ENCODE data around the gene CKAP5.

DNA sequence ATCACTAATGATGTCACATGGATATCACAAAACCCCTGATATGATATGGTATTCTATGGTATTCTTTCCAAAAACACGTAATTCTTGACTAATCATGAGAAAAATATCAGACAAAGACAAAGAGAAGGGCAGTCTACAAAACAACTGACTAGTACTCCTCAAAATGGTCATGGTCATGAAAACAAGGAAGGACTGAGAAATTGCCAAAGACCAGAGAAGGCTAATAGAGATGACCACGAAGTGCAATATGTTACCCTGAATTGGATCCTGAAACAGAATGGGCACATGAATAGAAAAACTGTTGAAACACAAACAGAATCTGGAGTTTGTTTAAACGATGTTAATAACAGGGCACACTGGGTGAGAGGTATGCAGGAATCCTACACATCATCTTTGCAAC, 10.2 kb downstream of the CKAP5 start:
- TF ChIP-seq, protein P1, sequence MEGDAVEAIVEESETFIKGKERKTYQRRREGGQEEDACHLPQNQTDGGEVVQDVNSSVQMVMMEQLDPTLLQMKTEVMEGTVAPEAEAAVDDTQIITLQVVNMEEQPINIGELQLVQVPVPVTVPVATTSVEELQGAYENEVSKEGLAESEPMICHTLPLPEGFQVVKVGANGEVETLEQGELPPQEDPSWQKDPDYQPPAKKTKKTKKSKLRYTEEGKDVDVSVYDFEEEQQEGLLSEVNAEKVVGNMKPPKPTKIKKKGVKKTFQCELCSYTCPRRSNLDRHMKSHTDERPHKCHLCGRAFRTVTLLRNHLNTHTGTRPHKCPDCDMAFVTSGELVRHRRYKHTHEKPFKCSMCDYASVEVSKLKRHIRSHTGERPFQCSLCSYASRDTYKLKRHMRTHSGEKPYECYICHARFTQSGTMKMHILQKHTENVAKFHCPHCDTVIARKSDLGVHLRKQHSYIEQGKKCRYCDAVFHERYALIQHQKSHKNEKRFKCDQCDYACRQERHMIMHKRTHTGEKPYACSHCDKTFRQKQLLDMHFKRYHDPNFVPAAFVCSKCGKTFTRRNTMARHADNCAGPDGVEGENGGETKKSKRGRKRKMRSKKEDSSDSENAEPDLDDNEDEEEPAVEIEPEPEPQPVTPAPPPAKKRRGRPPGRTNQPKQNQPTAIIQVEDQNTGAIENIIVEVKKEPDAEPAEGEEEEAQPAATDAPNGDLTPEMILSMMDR (IDR thresholded peaks at IDR 0.05) = no peak
- no peak for TF ChIP-seq POLR2AphosphoS5 (IDR thresholded peaks at IDR 0.05)
